KBM-7 (cell line): Measurements from ENCODE around the gene PROSER3.
"Not testable (repeated sequence)": the region's sequence is repeated elsewhere in the genome, so short reads cannot be mapped to it uniquely, and the experiment has no call there.

Experiments used
- DNase-seq: peaks from one replicate; pipeline ENCODE4 v3.0.0-alpha.2; 2015
- in situ Hi-C: fragments of 300-500 bp; cut with MboI; formaldehyde crosslinking; loops from 2 replicates; pipeline ENCODE4 v1.14.3; 2020; ENCODE audit warnings: low sequenced_read_pairs, low pct_unique_long_range_greater_than_20kb, mixed read lengths

The PROSER3 gene

DNA sequence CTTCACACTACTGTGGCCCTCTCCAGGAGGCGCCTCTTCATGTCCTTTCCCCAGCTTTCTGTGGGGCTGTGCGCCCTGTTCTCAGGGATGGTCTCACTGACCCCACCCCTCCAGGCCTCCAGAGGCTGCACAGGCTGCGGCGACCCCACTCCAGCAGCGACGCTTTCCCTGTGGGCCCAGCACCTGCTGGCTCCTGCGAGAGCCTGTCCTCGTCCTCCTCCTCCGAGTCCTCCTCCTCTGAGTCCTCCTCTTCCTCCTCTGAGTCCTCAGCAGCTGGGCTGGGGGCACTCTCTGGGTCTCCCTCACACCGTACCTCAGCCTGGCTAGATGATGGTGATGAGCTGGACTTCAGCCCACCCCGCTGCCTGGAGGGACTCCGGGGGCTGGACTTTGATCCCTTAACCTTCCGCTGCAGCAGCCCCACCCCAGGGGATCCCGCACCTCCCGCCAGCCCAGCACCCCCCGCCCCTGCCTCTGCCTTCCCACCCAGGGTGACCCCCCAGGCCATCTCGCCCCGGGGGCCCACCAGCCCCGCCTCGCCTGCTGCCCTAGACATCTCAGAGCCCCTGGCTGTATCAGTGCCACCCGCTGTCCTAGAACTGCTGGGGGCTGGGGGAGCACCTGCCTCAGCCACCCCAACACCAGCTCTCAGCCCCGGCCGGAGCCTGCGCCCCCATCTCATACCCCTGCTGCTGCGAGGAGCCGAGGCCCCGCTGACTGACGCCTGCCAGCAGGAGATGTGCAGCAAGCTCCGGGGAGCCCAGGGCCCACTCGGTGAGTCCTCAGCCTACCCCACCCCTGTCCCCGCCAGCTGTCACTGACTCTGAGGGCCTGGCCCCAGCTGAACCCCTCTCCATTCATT, 28.6 kb downstream of the PROSER3 start:
- no peak for DNase-seq
- in situ Hi-C loops = no loop called here

DNA sequence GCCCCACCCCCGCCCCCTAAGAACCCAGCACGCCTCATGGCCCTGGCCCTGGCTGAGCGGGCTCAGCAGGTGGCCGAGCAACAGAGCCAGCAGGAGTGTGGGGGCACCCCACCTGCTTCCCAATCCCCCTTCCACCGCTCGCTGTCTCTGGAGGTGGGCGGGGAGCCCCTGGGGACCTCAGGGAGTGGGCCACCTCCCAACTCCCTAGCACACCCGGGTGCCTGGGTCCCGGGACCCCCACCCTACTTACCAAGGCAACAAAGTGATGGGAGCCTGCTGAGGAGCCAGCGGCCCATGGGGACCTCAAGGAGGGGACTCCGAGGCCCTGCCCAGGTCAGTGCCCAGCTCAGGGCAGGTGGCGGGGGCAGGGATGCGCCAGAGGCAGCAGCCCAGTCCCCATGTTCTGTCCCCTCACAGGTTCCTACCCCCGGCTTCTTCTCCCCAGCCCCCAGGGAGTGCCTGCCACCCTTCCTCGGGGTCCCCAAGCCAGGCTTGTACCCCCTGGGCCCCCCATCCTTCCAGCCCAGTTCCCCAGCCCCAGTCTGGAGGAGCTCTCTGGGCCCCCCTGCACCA, 29.3 kb downstream of the PROSER3 start:
- no peak for DNase-seq
- in situ Hi-C loops = no loop called here

DNA sequence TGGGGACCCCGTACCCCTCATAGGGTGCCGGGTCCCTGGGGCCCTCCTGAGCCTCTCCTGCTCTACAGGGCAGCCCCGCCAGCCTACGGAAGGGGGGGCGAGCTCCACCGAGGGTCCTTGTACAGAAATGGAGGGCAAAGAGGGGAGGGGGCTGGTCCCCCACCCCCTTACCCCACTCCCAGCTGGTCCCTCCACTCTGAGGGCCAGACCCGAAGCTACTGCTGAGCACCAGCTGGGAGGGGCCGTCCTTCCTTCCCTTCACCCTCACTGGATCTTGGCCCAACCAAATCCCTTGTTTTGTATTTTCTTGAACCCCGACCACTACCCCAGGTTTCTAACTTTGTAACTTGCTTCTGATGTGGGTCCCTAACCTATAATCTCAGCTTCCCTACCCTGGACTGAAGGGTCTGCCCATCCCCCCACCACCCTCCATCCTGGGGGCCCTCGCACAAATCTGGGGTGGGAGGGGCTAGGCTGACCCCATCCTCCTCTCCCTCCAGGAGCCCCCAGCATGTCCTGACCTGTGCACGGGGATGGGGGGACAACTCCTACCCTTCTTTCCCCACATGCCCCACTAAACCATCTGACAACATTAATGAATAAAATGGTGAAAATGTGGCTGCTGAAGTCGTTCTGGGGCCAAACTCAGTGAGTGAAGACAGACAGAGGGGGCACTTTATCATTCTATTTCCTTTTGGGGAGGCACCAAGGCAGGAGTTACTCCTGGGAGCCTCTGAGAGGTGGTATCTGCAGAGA, 30.4 kb downstream of the PROSER3 start:
- in situ Hi-C loops = no loop called here
- DNase-seq = no peak

DNA sequence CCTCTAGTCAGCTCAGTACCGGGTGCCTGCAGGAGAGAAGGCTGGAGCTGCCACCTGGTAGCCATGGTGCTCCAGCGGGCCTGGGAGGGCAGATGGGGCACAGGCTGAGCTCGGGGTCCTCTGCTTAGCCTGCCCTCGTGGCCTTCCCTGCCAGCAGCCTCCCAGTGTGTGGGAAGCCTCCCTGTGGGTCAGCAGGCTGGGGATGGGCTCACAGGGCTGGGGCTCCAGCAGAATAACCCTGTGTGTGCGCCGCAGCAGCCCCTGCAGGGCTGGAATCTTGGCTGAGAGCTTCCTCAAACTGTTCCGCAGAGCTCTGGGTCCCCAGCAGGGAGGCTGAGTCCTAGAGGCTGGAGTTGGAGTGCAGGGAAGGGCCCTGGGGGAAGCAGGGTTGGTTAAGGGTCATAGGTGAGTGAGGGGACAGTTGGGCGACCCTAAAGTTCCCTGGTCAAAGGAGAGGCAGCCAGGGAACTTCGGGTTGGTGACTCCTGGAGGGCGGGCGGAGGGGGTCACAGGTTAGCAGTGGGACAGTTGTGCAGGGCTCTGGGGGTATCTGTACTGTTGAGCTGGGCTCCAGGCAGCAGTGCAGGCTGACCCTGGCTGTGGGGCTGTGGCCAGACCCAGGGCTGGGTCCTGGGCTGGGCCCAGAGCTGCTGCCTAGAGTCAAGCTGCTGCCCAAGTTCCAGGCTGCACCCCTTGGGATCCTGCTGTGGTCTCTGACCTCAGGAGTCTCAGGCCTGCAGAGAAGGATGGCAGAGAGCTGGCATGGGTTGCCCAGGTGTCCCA, 31.4 kb downstream of the PROSER3 start:
- in situ Hi-C loops = no loop called here
- no peak for DNase-seq

DNA sequence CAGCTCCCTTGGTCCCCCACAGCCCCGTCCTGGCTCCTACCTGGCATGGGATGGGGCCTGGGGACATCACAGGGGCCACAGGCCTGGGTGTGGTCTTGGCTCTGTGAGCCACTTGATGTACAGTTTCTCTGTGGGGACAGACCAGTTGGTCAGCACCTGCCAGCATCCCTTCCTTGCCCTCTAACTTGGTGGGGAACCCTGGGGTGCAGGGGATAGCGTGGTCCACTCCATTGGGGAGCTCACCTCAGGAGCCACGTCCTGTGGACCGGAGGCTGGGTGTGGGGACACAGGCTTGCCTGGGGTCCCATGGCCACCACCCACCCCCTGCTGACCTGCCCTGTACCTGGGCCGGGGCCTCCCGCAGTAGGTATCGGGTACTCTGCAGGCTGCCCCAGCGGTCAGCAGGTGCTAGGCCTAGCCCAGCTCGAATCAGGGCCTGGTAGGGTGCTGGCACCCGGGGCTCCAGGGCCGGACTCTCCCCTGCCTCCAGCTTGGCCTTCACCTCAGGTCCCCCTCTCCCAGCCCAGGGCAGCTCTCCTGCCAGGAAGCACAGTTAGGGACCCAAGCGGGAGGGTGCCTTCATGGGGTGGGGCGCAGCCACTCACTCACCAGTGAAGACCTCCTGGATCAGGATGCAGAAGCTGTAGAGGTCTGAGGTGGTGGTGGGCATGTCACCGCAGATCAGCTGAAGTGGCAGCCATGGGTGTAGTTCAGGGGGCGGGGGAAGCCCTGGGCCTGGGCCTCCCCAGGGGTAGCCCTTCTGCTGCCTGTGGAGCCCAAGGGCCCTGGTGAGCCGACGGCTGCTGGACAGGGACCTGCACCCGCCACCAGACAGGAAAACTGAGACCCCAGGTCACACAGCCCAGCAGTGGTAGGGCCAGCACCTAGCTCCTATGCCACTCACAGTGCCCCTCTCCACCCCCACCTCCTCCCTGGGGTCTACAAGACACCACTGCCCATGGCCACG, 32.3 kb downstream of the PROSER3 start:
- in situ Hi-C loops = no loop called here

DNA sequence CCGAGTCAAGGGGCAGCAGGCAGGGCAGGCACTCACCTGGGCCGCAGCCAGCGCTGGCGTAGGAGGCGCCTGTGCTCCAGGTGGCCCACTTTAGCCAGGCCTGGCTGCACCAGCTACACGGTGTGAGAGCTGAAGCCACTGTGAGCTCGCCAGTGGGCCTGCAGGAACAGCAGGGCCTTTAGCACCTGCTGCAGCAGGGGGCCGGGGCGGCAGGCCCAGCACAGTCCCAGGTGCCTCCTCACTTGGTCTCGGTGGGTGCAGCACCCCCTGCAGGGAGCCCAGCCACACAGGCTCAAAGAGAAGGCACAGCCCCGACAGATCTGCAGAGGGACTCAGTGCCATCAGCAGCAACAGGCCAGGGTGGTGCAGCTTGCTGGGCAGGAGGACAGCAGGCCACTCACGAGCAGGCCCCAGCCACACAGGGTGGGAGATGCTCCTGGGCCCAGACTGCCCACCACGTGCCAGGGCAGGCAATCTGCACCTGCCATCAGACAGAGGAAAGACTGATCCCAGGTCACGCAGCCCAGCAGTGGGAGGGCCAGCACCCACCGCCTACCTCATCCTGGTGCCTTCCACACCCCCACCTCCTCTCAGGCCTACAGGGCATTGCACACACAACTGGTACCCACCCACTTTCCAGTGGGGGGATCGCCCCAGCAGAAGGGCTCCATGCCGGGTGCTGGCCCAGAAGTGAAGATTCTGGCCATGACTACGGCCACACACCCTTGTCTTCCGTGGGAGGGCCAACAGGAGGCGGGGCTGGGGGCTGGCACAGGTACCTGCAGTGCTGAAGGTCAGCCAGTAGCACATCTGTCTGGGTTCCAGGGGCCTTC, 33.2 kb downstream of the PROSER3 start:
- in situ Hi-C loops = no loop called here
- DNase-seq = no peak

More for the DNA sequence above, 32.3 kb downstream of the PROSER3 start:
- no peak for DNase-seq

DNA sequence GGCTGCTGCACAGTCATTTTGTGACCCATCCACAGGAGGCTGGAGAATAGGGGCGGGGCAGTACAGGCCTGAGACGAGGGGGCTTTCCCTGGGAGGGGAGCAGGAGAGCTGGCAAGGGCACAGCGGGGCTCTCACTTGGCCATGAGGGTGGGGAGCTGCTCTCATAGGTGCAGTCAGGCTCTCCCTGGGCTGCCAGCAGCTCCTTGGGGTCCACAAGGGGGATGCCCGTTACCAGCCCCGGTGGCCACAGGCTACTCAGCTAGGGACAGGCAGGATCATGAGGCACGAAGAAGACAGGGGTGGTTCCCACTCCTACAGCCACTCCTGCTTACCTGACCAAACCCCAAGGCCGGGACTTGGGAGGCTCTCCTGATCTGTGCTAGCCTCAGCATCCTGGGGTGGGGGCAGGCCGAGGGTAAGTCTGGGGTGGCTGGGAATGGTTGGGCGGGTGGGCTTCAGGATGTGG, 33.9 kb downstream of the PROSER3 start:
- DNase-seq = no peak
- in situ Hi-C loops = no loop called here

DNA sequence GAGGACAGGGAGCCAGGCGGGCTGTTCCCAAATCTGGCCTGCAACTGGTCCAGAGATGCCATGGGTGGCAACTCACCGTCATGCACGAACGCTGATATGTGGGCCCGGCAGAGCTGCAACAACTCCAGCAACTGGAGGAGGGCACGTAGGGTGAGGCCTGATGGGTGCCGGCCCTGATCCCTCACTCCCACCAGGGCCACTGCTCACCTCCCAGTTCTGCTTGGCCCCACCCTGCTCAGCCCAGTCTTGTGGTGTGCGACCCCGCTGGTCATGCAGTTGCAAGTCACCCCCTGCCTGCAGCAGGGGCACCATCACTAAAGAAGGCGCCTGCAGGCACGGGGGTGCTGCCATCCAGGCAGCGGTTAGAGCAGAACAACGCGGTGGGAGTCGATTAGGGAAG, 34.3 kb downstream of the PROSER3 start:
- in situ Hi-C loops = no loop called here
- no peak for DNase-seq

DNA sequence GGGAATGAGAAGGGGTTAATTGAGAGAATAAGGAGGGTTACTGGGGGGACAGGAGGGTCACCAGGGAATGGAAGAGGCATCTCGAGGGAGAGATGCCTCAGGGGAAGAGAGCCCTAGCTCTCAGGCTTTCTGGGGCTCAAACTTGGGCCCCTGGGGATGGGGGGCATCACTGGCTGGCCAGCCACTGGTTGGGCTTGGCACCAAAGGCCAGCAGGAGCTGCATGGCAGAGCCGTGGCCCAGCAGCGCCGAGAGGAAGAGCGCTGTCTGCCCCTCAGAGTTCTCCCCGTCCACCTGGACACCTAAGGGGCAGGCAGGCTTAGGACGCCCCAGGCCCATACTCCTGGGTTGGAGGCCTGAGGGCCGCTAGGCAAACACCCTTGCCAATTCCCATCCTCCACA, 34.9 kb downstream of the PROSER3 start:
- DNase-seq = no peak
- in situ Hi-C loops = no loop called here

DNA sequence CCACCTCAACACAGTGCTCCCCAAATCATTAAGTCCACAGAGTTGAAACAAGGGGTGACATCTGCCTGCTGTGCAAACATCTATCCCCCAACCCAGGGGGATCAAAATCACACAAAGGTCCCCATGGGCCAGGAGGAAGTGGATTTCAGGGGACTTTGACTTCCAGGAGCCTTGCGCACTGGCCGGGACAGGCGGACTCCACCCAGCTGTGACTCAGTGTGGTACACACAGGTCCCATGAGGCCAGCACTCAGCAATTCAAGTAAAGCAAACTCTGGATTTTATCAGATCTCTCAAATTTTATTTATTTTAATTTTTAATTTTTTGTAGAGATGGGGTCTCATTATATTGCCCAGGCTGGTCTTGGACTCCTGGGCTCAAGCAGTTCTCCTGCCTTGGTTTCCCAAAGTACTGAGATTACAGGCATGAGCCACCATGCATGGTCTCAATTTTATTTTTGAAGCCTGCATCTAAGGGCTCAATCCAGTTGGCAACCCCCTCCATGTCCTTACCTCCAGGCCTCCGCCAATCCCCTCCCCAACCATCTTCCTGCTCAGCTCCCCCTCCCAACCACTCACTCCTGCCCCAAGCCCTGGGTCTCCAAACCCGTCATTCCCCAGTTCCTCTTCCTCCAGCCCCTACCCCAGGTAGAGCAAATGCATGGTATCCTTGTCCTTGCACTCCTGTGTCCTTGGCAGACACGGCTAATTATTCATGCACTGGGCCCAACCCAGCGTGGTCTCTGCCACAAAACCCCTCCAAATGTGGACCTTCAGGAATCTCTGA, 35.6 kb downstream of the PROSER3 start:
- in situ Hi-C loops = no loop called here
- DNase-seq = no peak

DNA sequence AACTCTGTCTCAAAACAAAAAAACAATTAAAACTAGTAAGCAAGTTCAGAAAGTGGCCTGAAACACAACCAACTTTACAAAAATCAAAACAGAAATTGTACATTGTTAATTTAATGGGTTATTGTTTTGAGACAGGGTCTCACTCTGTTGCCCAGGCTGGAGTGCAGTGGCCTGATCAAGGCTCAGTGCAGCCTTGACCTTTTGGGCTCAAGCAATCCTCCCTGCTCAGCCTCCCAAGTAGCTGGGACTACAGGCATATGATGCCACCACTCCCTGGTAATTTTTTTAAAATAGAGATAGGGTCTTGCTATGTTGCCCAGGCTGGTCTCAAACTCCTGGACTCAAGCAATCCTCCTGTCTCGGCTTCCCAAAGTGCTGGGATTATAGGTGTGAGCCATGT, 37.6 kb downstream of the PROSER3 start:
- DNase-seq, in situ Hi-C loops: not testable (repeated sequence)

DNA sequence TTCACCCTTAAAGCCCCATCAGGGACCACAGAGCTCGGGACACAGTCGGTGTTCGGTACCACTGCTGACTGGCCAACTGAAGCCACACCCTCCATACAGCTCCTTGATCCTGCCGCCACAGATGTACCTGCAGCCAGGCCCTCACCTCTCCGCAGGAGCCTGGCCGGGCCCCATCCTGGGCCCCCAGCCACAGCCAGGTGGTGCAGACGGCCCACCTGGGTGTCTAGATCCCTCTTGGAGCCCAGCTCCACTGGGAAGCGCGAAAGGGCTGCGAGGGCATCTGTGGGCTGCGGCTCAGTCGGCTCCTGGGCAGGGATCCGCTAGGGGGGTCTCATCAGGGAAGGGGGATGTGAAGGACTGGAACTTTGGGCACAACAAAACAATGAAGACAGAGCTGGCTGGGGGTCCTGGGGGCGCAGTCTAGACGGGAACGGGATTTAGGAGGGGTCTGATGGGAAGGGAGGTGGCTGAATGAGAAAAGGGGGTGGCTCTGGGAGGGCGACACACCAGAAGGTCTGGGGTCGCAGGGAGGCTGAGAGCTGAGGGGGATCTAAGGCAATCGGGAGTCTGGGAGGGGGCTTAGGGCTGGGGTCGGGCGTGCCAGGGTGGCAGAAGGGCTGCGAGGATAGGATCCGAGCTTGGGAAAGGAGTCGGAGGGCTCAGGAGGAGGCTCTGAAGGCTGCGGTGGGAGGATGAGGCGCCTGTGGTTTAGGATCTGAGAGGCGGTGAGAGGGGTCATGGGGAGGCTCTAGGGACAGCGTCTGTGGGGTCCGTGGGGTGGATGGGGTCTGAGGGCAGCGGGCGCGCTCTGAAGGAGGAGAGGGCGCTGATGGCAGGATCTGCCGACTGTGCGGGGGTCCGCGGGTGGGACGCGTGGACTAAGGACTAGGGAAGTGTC, 38.9 kb downstream of the PROSER3 start:
- in situ Hi-C loops = no loop called here
- DNase-seq = no peak

DNA sequence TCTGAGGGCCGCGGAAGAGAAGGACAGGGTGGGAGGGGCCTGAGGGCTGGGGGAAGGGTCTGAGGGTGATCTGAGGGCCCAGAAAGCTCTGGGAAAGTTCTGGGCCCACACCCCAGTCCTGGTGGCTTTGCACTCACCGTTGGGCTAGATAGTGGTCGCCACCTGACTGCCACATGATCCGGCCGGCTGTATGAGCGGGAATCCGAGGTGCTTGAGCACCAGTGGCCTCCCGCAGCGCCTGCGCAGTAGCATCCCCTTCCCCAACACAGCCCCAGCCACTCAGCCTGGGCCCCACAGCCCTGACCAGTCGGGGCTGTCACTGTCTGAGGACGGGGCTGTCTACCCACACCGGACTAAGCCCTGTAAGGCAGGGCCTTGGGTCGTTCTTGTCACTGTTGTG, 39.7 kb downstream of the PROSER3 start:
- in situ Hi-C loops = no loop called here
- no peak for DNase-seq

DNA sequence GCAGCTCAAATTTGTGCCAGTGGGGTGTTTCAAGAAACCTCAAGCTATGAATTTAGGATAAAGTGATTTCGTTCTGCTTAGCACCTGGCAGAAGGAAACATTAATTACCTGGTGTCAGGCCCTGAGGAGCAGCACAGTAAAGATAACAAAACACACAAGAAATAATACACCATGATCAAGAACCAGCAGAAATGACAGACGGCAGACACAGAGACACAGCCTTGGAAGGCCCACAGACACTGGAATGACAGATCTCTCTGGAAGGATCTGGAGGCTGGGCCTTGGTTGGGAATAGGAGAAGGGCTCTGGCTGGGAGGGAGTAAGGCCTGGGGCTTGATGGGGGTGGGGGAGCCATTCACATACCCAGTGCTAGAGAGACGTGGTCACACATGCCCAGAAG, 43.9 kb downstream of the PROSER3 start:
- no peak for DNase-seq
- in situ Hi-C loops = no loop called here

DNA sequence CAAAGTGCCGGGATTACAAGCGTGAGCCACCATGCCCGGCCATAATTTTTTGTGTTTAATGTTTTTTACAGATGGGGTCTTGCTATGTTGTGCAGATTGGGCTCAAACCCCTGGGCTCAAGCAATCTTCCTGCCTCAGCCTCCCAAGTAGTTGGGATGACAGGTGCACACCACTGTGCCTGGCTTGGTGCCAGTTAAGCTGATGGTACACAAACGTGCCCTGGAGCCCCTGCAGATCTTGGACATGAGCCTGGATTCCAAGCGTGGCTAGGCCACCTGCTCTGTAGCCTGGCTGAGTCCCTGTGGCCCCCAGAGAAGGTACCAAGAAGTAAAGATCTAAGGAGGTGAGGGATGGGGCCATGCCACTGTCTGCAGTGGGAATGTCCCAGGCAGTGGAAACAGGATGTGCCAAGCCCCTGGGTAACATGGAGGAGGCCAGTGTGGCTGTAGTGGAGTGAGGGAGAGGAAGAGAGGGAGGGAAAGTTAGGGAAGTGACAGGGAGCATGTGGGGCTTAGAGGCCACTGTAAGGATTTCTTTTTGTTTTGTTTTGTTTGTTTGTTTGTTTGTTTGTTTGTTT, 47.6 kb downstream of the PROSER3 start:
- no peak for DNase-seq
- in situ Hi-C loops = no loop called here
